Occipital lobe (tissue), 2 donors: ENCODE measurements around the gene EGLN1. TPM values are rescaled to one million over a fixed set of nuclear protein-coding genes. Genes with fewer than 3 reads are reported as not detected.
"Not testable (repeated sequence)": the region's sequence is repeated elsewhere in the genome, so short reads cannot be mapped to it uniquely, and the experiment has no call there.

Source experiments
- DNase-seq: peaks from one replicate; lab custom pipeline; 2025; lab: John Stamatoyannopoulos, UW
- total RNA-seq: library from RNA; depleted of rRNA; stranded (reverse); fragments of >200 nt; gene quantifications from one replicate; pipeline ENCODE4 v1.2.3, GENCODE V29; 2014

EGLN1 gene
- total RNA-seq, 1 donor from 2014 or later = 83.1 TPM

DNA sequence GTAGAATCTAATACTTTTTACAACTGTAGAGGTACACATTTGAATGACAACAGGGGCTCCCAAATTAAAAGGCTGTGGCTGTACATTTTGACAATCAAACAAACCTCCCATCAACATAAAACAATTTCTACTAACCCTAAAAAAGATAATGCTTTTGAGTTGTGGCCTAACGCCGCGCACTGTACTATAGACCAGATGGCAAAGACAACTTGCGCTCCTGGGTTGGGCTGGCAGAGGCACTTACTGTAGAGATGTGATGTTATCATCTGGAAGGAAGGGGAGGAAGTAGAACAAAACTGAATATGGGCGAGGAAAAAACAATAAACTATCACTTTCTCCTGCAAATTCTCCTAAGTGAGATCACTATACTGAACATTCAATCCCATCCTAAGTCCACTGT, 57.9 kb downstream of the EGLN1 start:
- no peak for DNase-seq

DNA sequence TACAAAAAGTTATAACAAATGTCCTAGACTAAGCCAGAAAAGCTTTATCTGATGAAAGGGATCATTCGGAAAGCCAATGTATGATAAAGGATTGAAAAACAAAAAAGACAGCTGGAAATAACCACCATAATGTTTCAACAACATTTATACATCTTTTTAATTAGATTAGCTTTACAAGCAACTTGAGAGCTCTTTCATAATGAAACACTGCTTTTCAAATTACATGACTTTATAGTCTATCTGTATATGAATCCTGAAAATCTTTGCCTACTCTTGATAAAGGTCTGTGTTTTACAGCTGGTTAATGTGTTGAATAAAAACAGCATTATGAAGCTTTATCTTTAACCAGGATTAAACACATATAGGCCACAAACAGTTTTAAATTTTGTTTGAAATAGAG, 58.5 kb downstream of the EGLN1 start:
- DNase-seq = no peak

DNA sequence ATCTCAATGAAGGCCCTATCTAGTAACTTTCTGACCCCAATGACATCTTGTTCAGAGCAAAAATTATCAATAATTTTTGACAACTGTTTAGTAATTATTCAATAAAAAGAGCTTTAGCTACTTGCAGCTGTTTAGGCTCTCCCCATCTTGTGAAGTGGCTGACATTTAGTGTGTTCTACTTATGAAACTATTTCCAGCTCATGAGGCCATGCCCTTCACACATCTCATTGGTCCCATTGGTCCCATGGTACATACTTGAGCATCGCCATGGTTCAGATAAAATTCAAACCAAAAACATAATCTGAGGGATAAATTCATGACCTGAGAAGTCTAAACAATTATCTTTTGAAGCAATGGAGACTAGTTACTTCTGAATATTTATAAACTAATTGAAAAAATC, 59.8 kb downstream of the EGLN1 start:
- DNase-seq = no peak

DNA sequence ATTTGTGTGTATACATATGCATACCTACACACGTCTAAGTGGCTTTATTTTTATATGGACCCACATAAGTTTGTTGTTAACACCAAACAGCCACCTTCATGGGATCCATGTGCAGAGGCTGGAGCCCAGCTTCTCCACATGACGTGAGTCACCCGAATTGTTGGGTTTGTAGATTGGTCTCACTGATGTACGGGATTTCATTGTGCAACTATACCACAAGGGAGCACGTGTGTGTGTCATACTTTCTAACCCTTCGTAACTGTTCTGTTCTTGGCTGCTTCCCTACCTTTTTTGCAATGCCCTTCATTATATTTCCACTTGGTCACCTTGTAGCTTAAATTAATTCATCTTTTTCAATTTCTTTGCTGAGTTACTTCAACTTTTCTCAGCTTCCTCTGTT, 63.0 kb downstream of the EGLN1 start:
- DNase-seq = no peak

DNA sequence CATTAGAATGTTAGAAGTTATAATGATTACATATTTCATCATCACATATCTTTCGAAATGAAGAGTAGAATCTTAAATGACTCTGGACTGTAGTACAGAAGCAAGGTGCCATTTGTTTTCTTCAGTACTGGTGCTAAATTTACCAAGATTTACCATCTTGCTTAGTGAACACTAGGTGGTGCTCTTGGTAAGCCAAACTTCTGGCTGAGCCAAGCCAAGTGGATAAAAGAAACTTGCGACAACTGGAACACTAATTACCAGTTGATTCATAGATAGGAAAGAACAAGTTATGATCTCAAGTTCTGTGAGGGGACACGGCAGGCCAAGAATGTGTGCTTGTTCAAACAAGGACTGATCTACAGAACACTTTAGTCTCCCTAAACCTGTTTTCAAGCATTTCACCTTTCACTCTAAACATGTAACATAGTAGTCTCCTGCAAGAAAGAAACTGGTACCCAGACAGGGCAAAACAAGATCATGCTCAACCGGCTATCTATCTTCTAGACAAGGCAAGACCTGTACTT, 64.2 kb downstream of the EGLN1 start:
- DNase-seq = peak; percentile 7

DNA sequence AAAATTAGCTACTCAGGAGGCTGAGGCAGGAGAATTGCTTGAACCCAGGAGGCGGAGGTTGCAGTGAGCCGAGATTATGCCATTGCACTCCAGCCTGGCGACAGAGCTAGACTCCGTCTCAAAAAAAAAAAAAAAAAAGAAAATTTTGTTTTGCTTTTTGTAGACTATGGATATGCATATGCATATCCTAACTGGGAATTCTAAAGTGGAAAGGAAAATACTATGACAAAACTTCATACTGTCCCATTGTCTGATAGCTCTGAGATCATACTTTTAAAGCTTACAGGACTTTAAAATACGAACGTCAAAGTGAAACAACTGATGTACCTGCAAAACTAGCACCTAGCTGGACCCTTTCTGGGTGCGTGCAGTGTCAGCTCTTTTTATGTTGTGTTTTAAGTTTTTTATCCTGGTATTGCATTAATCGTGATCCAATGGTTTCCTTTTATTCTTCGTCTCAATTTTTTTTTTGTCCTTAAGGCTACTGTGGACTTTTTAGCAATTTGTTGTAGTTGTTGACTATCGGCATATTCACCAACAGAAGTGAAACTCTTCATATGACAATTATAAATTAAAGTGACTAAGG, 64.8 kb downstream of the EGLN1 start:
- DNase-seq = no peak

DNA sequence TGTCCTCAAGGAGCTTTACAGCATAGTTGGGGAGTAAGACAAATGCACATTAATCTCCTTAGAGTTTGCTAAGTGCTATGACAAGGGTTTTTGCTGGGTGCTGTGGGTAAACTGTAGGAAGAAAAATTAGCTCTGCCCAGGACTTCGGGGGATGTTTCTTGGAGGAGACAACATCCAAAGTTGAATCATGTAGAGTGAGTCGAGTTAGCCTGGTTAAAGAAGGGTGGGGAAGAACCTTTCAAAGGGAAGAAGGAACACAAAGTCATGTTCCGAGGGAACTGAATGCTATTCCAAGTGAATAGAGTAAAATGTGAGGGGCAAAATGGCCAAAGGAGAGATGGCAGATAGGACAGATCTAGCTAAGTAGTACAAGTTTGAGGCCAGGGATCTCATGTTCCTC, 66.9 kb downstream of the EGLN1 start:
- DNase-seq = no peak

DNA sequence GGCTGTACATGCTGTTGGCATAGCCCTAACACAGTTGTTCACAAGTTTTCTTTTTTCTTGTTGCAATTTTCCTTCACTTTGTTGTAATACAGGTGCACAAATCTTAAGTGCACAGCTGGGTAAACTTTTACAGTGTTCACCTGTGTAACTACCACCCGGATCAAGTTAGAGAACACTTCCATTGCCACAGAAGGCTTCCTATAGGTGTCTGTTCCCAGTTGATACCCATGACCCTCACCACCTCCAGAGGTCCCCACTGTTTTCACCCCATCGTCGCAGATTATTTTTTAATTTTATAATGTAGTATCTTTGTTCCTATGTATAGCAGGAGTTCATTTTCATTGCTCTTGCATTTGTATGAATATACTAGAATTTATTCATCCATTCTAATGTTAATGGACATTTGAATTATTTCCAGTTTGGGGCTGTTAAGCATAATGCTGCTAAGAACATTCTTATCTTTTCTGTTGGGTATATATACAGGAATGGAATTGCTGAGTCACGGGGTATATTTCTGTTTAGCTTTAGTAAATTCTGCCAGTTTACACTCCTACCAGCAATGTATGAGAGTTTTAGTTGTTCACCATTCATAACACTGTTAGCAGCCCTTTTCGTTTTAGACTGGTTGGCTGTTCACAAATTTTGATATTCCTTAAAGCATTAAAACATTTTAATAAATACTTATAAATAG, 67.6 kb downstream of the EGLN1 start:
- no peak for DNase-seq

DNA sequence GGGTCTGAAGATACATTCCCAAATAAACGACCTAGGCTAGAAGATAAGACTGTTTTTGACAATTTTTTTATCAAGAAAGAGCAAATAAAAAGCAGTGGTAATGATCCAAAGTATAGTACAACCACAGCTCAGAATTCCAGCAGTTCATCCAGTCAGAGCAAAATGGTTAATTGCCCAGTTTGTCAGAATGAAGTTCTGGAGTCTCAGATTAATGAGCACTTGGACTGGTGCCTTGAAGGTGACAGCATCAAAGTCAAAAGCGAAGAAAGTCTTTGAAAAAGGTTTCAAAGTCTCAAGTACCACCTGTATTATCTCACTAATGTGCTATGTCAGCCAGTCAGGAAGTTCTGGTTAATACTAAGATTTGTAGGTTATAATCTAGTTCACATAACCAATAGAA, 69.0 kb downstream of the EGLN1 start:
- no peak for DNase-seq

DNA sequence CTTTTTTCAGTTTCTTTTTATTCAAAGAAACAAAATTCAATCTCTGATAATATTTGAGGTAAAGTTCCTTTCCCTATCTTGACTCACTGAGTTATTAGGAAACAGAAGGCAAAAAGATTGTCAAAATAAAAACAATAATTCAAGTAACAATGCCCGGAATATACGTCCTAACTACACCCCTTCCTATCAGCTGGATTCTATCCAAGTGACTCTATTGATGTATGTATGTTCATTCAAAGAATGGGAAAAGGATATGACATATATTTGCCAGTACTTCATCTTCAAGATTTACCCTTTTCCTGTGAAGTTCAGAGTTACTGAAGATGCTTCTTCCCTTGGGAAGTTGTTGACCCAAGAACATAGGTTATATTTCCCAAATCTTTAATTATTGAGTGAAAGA, 70.3 kb downstream of the EGLN1 start:
- no peak for DNase-seq

DNA sequence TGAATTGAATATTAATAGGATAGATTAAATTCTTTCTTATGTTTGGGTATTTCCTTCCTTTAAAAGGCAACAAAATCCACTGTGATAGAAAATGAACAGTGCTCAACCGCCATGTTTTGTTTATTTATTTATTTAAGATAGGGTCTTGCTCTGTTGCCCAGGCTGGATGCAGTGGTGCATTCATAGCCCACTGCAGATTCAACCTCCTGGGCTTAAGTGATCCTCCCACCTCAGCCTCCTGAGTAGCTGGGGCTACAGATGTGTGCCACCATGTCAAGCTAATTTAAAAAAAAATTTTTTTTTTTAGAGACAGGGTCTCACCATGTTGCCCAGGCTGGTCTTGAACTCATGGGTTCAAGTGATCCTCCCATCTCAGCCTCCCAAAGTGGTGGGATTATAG, 73.2 kb downstream of the EGLN1 start:
- DNase-seq = not testable (repeated sequence)

DNA sequence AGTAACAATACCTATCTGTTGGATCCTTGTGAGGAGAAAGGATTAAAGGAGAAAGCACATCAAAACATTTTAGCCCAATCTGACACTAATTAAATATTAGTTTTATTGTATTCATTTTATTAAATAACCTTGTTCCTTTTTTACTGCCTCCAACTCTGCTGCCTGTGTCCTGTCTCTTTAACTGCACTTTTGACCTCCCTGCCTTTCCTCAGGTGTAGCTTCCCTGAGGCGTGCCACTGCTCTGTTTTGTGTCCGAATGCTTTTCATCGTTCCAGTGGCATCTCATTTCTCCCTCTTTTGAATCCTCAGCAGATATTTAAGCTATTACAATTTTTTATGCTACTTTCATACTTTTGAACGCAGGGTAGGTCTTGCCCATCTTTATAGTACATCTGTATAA, 73.6 kb downstream of the EGLN1 start:
- DNase-seq = no peak

DNA sequence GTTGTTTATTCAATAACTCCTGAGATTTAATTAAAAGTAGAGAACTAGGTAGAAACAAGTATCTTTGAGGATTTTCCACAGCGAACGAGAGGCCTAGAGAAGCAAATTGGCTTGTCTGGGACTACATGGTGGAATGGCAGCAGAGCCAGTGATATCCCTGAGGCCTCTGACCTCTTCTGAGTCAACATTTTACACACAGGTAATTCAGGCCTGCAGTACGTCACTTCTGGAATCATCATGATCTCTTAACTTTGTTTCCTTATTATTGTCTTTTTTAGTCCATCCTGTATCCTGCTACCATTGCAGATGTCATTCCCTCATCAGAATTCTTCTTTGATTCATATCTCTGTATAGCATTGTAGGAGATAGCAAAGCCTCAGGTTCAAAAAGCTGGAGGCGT, 74.1 kb downstream of the EGLN1 start:
- DNase-seq = no peak

DNA sequence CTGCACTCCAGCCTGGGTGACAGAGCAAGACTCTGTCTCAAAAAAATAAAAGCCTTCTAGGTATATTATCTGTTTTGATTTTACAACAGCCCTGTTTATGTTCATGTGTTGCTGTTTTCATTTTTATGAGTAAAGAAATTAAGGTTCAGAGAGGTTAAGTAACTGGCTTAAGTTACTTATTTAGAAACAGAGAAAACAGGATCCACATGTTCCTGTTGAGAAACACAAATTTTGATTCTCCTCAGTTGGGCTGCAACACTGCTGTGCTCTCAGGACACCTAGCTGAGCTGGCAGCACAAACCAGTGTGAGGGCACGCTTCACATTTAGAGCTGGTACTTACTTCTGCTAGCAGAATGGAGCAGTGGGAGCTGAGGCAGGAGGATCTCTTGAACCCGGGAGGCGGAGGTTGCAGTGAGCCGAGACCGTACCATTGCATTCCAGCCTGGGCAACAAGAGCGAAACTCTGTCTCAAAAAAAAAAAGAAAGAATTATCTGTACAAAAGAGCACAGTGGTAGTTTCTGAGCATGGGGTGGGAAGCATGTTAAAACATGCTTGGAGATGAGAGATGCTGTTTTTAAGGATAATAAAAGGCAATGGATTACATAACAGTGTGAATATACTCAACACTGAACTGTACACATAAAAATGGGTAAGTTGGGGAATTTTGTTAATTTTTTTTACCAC, 81.6 kb downstream of the EGLN1 start:
- no peak for DNase-seq

DNA sequence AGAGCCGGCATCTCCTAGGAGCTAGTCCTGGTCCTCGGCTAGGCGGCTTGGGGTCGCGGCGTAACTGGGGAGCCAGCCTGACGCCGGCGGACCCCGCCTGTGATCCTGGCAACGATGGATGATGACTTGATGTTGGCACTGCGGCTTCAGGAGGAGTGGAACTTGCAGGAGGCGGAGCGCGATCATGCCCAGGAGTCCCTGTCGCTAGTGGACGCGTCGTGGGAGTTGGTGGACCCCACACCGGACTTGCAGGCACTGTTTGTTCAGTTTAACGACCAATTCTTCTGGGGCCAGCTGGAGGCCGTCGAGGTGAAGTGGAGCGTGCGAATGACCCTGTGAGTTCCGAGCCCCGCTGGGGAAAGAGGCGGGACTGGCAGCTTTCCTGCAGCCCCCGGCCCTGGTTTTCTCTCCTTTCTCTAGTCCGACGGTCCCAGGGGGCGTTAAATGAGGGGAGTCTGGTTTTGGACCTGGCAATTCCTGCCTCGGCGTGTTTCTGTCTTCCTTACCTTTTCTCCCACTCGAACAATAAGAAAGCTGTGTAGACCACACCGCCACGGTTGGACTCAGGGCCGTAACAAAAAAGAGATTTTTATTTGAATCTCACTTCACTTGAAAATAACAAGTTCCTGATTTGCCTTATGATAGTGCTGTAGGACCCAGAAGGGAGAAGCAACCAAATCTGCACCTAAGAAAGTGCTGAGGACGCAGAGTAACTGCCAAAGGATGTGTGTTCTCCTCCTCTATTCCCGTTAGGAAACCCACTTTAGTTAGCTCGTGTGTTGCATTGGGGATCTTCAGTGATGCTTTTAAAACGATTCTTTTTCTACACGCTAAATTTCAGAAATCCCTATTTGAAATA, 83.6 kb downstream of the EGLN1 start, which contains the start of gene SPRTN:
Gene SPRTN (plus strand): TSS at position 24 of the 859 bp plus-strand sequence. CDS start 91 bp downstream, at position 115.
- no peak for DNase-seq

DNA sequence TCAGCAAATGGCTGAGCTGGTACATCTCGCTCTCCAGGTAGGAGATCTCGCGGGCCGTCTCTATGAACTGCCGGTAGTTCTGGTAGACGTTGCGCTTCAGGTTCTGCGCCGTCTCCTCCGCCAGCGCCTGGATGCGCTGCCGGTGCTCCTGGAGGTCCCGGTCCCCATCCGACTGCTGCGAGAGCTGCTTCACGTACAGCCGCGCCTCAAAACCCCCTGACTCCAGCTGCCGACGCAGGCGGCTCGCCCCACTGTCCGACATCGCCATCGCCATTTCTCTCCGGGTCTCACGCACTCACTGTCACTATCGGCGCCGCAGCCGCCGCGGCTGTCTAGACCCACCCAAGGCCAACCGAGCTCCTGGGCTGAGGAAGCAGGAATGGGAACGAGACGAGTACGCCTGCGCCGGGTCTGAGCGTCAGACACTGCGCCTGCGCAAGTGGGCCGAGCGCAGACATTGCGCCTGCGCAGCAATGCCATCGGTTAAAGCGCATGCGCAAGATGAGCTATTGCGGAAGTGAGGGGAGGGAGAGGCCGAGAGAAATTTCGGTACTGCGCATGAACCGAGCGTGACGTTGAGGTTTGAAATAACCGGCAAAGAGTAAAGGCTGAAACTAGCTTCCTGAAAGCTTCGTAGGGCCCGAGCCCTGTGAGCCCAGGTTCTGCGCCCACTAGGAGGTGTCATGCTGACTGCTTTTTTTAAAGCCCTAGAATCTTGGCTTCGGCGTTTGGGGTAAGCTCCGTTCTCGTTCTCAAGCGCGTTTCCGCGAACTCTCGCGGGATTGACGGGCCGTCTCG, 84.4 kb downstream of the EGLN1 start, which contains the start of gene EXOC8:
Gene EXOC8 (minus strand): TSS at position 381 of the 798 bp plus-strand sequence. CDS start 107 bp downstream, at position 274.
- DNase-seq = peak; percentile 90

DNA sequence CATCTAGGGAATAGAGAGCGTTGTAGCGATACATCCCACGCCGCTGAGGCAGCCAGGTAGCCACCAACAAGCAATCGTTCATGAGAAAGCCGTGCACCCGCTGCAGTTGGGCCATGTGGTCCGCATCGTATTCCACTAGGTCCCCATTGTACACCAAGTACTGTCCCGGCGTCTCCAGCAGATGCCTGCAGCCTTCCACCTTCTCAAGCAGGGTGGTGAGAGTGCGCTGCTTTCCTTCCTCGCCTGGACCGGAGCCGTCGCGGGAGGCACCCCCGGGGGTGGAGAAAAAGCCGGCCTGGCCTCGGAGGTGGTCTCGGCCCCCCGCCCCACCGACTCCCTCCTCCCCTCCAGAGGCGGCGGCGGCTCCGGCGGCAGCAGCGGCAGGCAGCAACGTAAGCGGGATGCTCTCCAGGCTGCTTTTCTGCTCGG, 85.0 kb downstream of the EGLN1 start:
- no peak for DNase-seq

DNA sequence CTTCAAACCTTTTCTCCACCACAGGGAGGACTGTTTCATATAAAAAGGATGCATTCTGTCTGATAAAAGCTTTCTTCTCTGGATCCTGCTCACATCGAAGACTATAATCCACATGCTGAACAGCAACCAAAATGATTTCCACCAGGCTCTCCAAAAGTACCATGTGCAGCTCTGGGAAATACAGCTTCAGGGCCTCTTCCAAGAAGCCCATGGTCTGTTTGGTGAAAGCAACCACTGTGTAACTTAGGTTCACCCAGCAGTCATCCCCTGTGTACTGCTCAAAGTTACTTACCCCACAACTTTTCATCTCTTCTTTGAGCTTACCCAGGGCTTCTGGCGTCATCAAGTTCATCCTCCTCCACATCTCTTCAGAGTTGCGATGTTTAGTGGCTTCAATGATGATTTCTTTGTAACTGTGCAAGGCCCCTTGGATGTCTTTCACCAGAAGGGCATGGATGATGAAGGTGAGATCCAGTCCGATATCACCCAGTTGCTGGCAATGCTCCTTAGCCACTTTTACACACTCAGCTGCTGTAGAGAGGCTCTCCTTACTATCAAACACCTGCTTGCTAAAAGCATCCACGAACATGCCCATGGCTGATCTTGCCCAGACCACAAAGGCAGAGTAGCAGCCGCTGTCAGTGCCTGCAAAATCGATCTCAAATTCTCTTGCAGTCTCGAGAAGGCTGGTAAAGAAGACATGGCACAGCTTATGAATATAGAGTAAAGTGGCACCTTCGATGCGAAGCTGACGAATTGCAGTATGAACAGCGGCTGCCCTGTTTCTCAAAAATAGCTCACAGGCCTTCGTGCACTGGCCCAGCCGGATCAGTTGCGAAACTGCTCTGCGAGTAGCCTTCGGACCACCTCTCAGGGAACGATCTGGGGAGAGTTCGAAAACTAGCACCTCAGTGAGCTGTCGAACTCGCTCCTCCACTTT, 86.2 kb downstream of the EGLN1 start:
- no peak for DNase-seq

DNA sequence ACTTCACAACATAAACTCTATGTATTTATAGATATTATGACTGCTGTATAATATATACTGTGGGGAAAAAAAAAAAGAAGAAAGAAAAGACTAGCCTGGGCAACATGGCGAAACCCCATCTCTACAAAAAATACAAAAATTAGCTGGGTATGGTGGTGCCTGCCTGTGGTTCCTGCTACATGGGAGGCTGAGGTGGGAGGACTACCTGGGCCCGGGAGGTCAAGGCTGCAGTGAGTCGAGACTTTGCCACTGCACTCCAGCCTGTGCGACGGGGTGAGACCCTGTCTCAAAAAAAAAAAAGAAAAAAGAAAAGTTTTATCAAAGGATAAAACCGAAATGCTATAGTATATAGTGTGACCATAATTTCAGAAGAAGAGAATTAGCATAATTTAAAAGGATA, 87.1 kb downstream of the EGLN1 start:
- no peak for DNase-seq
